ENCODE results near the gene PCDHA1.
"Not testable (repeated sequence)": the region's sequence is repeated elsewhere in the genome, so short reads cannot be mapped to it uniquely, and the experiment has no call there.

Gene PCDHA1

GRCh38 chr5:140849831-140850634, 64.1 kb downstream of the PCDHA1 start:
- not testable (repeated sequence) for DNase-seq (ENCODE audit: low read depth)

DNA sequence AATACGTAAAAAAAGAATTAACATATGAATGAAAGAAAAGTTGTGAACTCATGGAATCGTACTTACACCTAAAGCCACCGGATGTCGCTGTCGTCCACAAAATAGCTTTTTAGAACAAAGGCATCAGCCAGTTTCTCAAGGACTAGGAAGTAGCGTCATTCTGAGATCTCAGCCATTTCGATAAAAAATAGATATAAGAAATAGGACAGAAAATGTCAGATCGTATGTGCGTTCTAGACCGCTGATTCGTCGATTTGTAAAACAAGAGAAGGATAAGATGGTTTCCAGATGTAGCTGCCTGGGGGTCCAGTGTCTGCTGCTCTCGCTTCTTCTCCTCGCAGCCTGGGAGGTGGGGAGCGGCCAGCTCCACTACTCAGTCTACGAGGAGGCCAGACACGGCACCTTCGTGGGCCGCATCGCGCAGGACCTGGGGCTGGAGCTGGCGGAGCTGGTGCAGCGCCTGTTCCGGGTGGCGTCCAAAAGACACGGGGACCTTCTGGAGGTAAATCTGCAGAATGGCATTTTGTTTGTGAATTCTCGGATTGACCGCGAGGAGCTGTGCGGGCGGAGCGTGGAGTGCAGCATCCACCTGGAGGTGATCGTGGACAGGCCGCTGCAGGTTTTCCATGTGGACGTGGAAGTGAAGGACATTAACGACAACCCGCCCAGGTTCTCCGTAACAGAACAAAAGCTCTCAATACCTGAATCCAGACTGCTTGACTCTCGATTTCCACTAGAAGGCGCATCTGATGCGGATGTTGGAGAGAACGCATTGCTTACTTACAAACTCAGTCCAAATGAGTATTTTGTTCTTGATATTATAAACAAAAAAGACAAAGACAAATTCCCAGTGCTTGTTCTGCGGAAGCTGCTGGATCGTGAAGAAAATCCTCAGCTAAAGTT, 70.1 kb downstream of the PCDHA1 start, which contains the start of gene PCDHA10:
Gene PCDHA10, plus strand, starts transcription at position 126 of the 903 bp plus-strand sequence. Its CDS starts 152 bp downstream, at position 278.
- DNase-seq (ENCODE audit: low read depth): no peak

DNA sequence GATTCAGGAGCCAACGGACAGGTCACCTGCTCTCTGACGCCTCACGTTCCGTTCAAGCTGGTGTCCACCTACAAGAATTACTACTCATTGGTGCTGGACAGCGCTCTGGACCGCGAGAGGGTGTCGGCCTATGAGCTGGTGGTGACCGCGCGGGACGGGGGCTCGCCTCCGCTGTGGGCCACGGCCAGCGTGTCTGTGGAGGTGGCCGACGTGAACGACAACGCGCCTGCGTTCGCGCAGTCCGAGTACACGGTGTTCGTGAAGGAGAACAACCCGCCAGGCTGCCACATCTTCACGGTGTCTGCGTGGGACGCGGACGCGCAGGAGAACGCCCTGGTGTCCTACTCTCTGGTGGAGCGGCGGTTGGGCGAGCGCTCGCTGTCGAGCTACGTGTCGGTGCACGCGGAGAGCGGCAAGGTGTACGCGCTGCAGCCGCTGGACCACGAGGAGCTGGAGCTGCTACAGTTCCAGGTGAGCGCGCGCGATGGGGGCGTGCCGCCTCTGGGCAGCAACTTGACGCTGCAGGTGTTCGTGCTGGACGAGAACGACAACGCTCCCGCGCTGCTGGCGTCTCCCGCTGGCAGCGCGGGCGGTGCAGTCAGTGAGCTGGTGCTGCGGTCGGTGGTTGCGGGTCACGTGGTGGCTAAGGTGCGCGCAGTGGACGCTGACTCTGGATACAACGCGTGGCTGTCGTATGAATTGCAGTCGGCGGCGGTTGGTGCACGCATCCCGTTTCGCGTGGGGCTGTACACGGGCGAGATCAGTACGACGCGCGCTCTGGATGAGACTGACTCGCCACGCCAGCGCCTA, 71.4 kb downstream of the PCDHA1 start:
- DNase-seq (ENCODE audit: low read depth): no peak

- DNase-seq (ENCODE audit: low read depth): no peak
These were observed 72.0 kb downstream of the PCDHA1 start for GRCh38 chr5:140857987-140858240.

DNA sequence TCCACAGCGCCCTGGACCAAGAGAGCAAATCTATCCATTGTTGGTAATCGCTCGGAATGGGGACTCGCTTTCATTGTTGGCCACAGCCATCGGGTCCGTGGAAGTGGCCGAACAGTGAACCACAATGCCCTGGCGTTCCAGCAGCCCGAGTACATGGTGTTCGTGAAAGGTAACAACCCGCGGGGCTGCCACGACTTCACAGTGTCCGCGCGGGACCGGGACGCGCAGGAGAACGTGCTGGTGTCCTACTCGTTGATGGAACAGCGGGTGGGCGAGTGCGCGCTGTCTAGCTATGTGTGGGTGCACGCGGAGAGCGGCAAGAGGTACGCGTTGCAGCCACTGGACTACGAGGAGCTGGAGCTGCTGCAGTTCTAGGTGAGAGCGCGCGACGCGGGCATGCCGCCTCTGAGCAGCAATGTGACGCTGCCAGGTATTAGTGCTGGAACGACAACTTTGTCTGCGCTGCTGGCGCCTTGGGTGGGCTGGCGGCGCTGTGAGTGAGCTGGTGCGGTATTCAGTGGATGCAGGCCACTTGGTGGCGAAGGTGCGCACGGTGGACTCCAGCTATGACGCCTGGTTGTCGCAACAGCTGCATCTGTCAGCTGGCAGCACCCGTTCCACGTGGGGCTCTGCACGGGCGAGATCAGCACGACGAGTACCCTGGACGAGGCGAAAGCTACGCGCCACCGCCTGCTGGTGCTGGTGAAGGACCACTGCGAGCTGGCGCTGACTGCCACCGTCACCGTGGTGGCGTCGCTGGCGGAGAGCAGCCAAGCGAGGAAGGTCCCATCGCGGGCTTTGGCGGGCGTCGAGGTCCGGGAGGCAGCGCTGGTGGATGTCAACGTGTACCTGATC, 76.7 kb downstream of the PCDHA1 start:
- DNase-seq (ENCODE audit: low read depth): no peak

GRCh38 chr5:140868721-140869554, 83.0 kb downstream of the PCDHA1 start, which contains the start of gene PCDHA11:
Gene PCDHA11, plus strand, starts transcription at chr5:140868957. Its CDS starts 147 bp downstream, at chr5:140869104.
- DNase-seq (ENCODE audit: low read depth): no peak

DNA sequence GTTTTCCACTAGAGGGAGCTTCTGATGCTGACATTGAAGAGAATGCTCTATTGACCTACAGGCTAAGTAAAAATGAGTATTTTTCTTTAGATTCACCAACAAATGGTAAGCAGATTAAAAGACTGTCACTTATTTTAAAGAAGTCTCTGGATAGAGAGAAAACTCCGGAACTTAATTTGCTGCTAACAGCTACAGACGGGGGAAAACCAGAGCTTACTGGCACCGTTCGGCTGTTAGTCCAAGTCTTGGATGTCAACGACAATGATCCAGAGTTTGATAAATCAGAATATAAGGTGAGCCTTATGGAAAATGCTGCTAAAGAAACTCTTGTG, 83.6 kb downstream of the PCDHA1 start:
- DNase-seq (ENCODE audit: low read depth): no peak

DNA sequence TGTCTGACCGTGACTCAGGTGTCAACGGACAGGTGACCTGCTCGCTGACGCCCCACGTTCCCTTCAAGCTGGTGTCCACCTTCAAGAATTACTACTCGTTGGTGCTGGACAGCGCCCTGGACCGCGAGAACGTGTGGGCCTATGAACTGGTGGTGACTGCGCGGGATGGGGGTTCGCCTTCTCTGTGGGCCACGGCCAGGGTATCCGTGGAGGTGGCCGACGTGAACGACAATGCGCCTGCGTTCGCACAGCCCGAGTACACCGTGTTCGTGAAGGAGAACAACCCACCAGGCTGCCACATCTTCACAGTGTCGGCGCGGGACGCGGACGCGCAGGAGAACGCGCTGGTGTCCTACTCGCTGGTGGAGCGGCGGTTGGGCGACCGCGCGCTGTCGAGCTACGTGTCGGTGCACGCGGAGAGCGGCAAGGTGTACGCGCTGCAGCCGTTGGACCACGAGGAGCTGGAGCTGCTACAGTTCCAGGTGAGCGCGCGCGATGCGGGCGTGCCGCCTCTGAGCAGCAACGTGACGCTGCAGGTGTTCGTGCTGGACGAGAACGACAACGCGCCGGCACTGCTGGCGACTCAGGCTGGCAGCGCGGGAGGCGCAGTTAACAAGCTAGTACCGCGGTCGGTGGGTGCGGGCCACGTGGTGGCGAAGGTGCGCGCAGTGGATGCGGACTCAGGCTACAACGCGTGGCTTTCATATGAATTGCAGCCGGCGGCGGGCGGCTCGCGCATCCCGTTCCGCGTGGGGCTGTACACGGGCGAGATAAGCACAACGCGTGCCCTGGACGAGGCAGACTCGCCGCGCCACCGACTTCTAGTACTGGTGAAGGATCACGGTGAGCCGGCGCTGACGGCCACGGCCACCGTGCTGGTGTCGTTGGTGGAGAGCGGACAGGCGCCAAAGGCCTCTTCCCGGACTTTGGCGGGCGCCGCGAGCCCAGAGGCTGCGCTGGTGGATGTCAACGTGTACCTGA, 84.6 kb downstream of the PCDHA1 start:
- DNase-seq (ENCODE audit: low read depth): no peak

- no peak for DNase-seq (ENCODE audit: low read depth)
These were observed 89.4 kb downstream of the PCDHA1 start, which contains the start of gene PCDHA12 for GRCh38 chr5:140875085-140876065. Gene PCDHA12, plus strand, starts transcription at chr5:140875308. Its CDS starts 165 bp downstream, at chr5:140875473.

DNA sequence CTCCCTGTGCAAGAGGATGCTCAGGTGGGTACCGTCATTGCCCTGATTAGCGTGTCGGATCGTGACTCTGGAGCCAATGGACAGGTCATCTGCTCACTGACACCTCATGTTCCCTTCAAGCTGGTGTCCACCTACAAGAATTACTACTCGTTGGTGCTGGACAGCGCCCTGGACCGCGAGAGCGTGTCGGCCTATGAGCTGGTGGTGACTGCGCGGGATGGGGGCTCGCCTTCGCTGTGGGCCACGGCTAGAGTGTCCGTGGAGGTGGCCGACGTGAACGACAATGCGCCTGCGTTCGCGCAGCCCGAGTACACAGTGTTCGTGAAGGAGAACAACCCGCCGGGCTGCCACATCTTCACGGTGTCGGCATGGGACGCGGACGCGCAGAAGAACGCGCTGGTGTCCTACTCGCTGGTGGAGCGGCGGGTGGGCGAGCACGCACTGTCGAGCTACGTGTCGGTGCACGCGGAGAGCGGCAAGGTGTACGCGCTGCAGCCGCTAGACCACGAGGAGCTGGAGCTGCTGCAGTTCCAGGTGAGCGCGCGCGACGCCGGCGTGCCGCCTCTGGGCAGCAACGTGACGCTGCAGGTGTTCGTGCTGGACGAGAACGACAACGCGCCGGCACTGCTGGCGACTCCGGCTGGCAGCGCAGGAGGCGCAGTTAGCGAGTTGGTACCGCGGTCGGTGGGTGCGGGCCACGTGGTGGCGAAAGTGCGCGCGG, 90.8 kb downstream of the PCDHA1 start:
- not testable (repeated sequence) for DNase-seq (ENCODE audit: low read depth)

- DNase-seq (ENCODE audit: low read depth): no peak
These were observed 91.3 kb downstream of the PCDHA1 start for GRCh38 chr5:140877262-140877581.

DNA sequence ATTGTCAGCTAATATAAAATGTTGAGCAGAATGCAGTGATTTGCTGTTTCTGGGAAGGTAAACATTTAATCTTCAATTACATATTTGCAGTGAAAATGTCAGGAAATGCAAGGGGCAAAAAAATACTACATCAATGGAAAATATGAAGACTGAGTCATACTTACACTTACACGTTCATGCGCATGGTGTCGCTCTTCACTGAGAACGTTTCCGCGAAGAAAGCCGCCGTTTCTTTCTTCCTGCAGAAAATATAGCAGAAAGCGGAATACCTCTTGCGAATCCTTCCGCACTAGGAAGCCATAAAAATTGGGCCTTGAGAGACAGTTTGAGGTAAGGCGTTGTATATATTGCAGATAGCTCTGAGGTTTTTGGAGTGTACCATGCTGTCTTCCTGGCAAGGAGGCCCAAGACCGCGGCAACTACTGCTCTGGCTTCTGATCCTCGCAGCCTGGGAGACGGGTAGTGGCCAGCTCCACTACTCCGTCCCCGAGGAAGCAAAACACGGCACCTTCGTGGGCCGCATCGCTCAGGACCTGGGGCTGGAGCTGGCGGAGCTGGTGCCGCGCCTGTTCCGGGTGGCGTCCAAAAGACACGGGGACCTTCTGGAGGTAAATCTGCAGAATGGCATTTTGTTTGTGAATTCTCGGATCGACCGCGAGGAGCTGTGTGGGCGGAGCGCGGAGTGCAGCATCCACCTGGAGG, 96.1 kb downstream of the PCDHA1 start, which contains the start of gene PCDHA13:
Gene PCDHA13, plus strand, starts transcription at position 236 of the 702 bp plus-strand sequence. Its CDS starts 145 bp downstream, at position 381.
- no peak for DNase-seq (ENCODE audit: low read depth)

DNA sequence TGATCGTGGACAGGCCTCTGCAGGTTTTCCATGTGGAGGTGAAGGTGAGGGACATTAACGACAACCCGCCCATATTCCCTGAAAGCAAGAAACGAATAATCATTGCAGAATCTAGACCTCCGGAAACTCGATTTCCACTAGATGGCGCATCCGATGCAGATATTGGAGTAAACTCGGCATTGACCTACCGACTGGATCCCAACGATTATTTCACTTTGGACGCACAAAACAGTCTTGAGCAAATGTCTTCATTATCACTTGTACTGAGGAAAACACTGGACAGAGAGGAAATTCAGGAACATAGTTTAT, 96.6 kb downstream of the PCDHA1 start:
- DNase-seq (ENCODE audit: low read depth): no peak

GRCh38 chr5:140883373-140883772, 97.4 kb downstream of the PCDHA1 start:
- DNase-seq (ENCODE audit: low read depth): no peak

DNA sequence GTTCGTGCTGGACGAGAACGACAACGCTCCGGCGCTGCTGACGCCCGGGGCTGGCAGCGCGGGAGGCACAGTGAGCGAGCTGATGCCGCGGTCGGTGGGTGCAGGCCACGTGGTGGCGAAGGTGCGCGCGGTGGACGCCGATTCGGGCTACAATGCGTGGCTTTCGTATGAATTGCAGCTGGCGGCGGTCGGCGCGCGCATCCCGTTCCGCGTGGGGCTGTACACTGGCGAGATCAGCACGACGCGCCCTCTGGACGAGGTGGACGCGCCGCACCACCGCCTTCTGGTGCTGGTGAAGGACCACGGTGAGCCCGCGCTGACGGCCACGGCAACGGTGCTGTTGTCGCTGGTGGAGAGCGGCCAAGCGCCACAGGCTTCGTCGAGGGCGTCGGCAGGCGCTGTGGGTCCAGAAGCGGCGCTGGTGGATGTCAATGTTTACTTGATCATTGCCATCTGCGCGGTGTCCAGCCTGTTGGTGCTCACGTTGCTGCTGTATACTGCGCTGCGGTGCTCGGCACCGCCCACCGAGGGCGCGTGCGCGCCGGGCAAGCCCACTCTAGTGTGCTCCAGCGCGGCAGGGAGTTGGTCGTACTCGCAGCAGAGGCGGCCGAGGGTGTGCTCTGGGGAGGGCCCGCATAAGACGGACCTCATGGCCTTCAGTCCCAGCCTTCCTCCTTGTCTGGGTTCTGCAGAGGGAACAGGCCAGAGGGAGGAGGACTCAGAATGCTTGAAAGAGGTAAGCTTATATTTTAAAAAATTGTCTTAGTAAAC, 98.2 kb downstream of the PCDHA1 start:
- no peak for DNase-seq (ENCODE audit: low read depth)

GRCh38 chr5:140916325-140916724, 130.4 kb downstream of the PCDHA1 start:
- no peak for DNase-seq (ENCODE audit: low read depth)

All from CMK (cell line).